Retinal pigment epithelial cell (primary cell): ENCODE measurements around the gene RPTOR.
A peak's percentile ranks its signal among the peaks of the same experiment; 100 is the strongest.

Source experiments
- DNase-seq: peaks from one replicate; pipeline ENCODE4 v3.0.0-alpha.2; 2010; ENCODE audit warnings: low read depth
- H3K4me3 ChIP-seq: 2 replicates; pipeline ENCODE4 v1.5.1; 2011; ENCODE audit warnings: mild to moderate bottlenecking, low read length, control low read depth, moderate library complexity
- CTCF ChIP-seq: conservative IDR thresholded peaks from 2 replicates; pipeline ENCODE4 v1.5.1; 2011; ENCODE audit warnings: low read depth, low read length, control low read depth, inconsistent platforms

RPTOR gene

DNA sequence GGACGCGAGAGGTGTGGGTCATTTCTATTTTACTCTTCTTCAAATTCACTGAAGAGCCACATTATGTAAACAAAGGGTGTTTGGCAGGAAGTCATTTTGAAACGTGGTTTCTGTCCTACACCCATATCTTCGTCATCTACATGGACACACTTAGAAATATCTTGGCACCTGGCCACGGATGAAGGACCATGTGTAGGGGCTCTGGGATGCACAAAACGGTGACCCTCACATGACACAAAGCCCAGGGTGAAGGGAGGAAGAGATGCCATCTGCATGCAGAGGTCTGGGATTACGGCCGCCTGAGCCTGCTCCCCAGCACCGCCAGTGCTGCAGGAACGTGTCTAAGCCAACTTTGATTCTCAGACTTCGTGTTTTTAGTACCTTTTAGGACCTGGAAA lies 316.8 kb downstream of the RPTOR start:
- H3K4me3 ChIP-seq = no peak overlapping the region

GRCh38 chr17:80861892-80862291 lies 317.3 kb downstream of the RPTOR start:
- no peak overlapping the region for H3K4me3 ChIP-seq
- no peak for DNase-seq
- peak; percentile 63 for TF ChIP-seq CTCF

More for the DNA sequence above, 316.8 kb downstream of the RPTOR start:
- TF ChIP-seq CTCF = no peak
- no peak for DNase-seq

GRCh38 chr17:80862481-80862961 lies 317.9 kb downstream of the RPTOR start:
- H3K4me3 ChIP-seq = no peak overlapping the region
- no peak for DNase-seq
- TF ChIP-seq CTCF = no peak

DNA sequence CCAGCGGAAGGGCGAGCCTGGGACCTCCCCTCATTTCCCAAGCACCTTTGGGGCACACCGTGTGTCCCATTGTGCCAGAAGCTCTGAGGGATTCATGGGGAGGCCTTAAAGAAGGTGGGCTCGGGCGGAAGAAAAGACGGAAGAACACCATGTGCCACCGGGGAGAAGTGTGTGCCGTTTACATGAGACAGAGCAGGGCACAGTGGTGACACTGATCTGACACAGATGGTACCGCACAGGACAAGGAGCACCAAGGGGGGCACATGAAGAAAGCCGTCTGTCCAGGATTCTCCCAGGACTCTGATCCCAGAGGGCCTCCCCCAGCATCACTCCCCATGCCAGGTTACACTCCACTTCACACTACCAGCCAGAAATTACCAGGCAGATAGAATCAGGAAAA lies 318.3 kb downstream of the RPTOR start:
- no peak for DNase-seq
- TF ChIP-seq CTCF = no peak
- no peak overlapping the region for H3K4me3 ChIP-seq

DNA sequence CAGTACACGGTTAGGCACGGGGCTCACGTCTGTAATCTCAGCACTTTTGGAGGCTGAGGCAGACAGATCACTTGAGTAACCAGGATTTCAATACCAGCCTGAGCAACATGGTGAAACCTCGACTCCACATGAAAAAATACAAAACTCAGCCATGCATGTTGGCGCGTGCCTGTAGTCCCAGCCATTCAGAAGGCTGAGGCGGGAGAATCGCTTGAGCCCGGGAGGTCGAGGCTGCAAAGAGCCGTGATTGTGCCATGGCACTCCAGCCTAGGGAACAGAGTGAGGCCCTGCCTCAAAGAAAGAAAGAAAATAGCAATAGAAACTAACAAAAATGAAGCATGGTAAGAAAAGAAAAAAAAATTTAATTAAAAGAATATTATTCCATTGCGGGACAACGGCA lies 319.0 kb downstream of the RPTOR start:
- H3K4me3 ChIP-seq = no peak overlapping the region

DNA sequence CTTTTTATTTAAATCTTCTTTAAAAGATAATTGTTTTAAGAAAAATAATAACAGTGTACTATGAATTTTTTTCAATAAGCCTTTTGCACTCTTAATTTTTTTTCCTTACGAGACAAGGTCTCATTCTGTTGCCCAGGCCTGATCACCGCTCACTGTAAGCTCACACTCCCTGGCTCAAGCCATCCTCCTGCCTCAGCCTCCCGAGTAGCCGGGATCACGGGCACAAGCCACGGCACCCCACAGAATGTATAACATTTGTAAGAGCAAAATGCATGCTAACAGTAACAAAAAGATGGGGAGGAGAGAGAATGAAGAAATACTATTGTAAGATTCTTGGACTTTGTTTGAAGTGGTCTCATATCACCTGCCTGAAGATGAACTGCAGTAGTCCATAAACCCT lies 320.1 kb downstream of the RPTOR start:
- DNase-seq = no peak
- no peak overlapping the region for H3K4me3 ChIP-seq
- no peak for TF ChIP-seq CTCF

More for the DNA sequence above, 319.0 kb downstream of the RPTOR start:
- DNase-seq = no peak
- no peak for TF ChIP-seq CTCF

DNA sequence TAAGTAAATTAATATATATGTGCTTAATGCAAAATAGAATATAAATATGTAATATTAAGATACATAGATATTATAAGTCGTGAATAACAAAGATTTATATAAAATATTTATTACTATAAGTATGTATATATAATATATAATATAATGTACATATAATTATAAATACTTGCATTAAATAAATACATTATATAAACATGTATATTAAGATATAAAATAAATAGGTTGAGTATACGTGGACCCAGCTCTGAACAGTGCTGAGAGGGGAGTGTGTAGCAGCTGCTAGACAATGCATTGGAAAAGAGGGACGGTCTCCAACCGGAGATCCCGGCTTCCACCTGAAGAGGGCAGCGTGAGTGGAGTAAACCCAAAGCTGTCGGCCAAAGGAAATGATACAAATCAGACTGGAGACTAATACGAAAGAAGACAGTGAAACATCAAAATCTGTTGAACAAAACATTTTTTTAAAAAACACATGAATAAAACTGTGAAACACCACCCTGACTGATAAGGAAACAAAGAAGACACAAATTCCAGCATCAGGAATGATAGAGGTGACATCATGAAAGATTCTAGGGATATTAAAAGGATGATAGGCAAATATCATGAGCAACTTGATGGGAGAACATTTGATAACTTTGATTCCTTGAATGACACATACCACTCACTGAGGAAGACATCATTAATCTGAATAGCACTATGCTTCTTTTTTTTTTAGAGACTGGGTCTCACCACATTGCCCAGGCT lies 321.6 kb downstream of the RPTOR start:
- no peak overlapping the region for H3K4me3 ChIP-seq
- DNase-seq = no peak
- TF ChIP-seq CTCF = peak; percentile 88
